ENCODE data around the gene RDH11.

- no peak for TF ChIP-seq CTCF (IDR thresholded peaks at IDR 0.05)
- TF ChIP-seq POLR2A (IDR thresholded peaks at IDR 0.05), result peak in 1 of 4 donors; percentile 29
- no peak for TF ChIP-seq EP300 (IDR thresholded peaks at IDR 0.05)
Measured at GRCh38 chr14:67674480-67675218, 20.9 kb downstream of the RDH11 start, which contains the start of gene VTI1B.

Data from stomach (tissue), 4 donors.